Vagina (tissue), 2 donors: ENCODE measurements around the gene GAS1. TPM values are rescaled to one million over a fixed set of nuclear protein-coding genes. Genes with fewer than 3 reads are reported as not detected.

ENCODE experiments used
- DNase-seq, 2 donors: peaks; one replicate each; pipeline ENCODE4 v3.0.0-alpha.2; 2017; ENCODE audit errors: extremely low spot score in 2 of 2
- H3K27ac ChIP-seq: fragments of 200-600 bp; sonication (generic); one replicate; pipeline ENCODE4 v1.5.1; 2019
- H3K27me3 ChIP-seq: fragments of 200-600 bp; sonication (generic); one replicate; pipeline ENCODE4 v1.5.1; 2019
- H3K36me3 ChIP-seq, 2 donors: fragments of 200-600 bp; sonication (generic); one replicate each; pipeline ENCODE4 v1.5.1; 2017 to 2019
- H3K4me1 ChIP-seq: fragments of 200-600 bp; sonication (generic); one replicate; pipeline ENCODE4 v1.5.1; 2019
- H3K4me3 ChIP-seq, 2 donors: fragments of 200-600 bp; sonication (generic); 1 replicate in 1 of 2; 2 replicates in 1 of 2; pipeline ENCODE4 v1.5.1; 2016 to 2019
- H3K9me3 ChIP-seq: fragments of 200-600 bp; sonication (generic); one replicate; pipeline ENCODE4 v1.5.1; 2019
- POLR2A ChIP-seq, 2 donors: fragments of 450-650 bp; IDR thresholded peaks; one replicate each; pipeline ENCODE4 v1.6.1; 2017; ENCODE audit warnings: antibody characterized with exemption in 2 of 2, mild to moderate bottlenecking in 2 of 2, moderate library complexity in 2 of 2
- POLR2AphosphoS5 ChIP-seq, 2 donors: sonication (generic); formaldehyde crosslinking; IDR thresholded peaks; one replicate each; pipeline ENCODE4 v1.9.0; 2017; ENCODE audit warnings: antibody characterized with exemption in 2 of 2, mild to moderate bottlenecking in 2 of 2, low read depth in 1 of 2; ENCODE audit not compliant: insufficient read depth in 1 of 2
- intact Hi-C: fragments of 100-400 bp; cut with DNase I; formaldehyde crosslinking; loops from one replicate; pipeline ENCODE4 v1.15.1; 2023
- total RNA-seq: library from RNA; depleted of rRNA; stranded (reverse); fragments of >200 nt; gene quantifications from one replicate; pipeline ENCODE4 v1.2.3, GENCODE V29; 2016
- TF ChIP-seq, protein P1 (sequence below), 3 experiments: fragments of 450-650 bp in 2 of 3; fragments of 200-600 bp in 1 of 3; sonication (generic) in 1 of 3; IDR thresholded peaks; one replicate each; pipeline ENCODE4 v1.5.1; 2017 to 2019; ENCODE audit warnings: antibody characterized with exemption in 3 of 3, mild to moderate bottlenecking in 2 of 3, moderate library complexity in 2 of 3

Gene GAS1
- total RNA-seq, 1 donor from 2014 or later: 163 TPM

GRCh38 chr9:86938780-86939179, 8.5 kb downstream of the GAS1 start:
- no peak overlapping the region for H3K4me3 ChIP-seq
- DNase-seq: no peak
- H3K9me3 ChIP-seq: no peaks in the 10 kb centered on the region
- H3K4me1 ChIP-seq: no peaks in the 10 kb centered on the region
- no peak for TF ChIP-seq POLR2A (IDR thresholded peaks at IDR 0.05)
- TF ChIP-seq POLR2AphosphoS5 (IDR thresholded peaks at IDR 0.05; ENCODE audit: insufficient read depth in 1 of 2, low read depth in 1 of 2): no peak
- TF ChIP-seq, protein P1, sequence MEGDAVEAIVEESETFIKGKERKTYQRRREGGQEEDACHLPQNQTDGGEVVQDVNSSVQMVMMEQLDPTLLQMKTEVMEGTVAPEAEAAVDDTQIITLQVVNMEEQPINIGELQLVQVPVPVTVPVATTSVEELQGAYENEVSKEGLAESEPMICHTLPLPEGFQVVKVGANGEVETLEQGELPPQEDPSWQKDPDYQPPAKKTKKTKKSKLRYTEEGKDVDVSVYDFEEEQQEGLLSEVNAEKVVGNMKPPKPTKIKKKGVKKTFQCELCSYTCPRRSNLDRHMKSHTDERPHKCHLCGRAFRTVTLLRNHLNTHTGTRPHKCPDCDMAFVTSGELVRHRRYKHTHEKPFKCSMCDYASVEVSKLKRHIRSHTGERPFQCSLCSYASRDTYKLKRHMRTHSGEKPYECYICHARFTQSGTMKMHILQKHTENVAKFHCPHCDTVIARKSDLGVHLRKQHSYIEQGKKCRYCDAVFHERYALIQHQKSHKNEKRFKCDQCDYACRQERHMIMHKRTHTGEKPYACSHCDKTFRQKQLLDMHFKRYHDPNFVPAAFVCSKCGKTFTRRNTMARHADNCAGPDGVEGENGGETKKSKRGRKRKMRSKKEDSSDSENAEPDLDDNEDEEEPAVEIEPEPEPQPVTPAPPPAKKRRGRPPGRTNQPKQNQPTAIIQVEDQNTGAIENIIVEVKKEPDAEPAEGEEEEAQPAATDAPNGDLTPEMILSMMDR (IDR thresholded peaks at IDR 0.05): no peak
- H3K36me3 ChIP-seq: no peaks in the 10 kb centered on the region
- intact Hi-C loops: no loop called here
- no peaks in the 10 kb centered on the region for H3K27me3 ChIP-seq
- no peak overlapping the region for H3K27ac ChIP-seq

DNA sequence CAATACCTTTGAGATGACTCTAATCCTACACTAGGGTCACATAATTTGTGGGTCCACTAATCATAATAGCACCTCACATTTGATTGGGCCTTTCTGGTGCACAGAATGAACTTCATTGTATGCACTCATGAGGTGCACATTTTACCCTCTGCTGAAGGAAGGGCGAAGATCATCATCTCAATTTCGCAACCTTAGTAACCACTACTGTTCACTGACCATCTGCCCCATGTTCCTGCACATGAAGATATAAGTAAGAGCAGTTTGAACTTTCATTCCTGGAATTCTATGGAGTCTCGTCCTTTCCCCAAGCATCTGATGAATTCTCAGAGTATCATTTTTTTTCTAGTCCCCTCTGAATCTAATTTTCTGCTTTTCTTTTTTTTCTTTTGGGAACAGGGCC, 21.2 kb downstream of the GAS1 start:
- no peak for DNase-seq
- TF ChIP-seq POLR2AphosphoS5 (IDR thresholded peaks at IDR 0.05; ENCODE audit: insufficient read depth in 1 of 2, low read depth in 1 of 2) (no peak), POLR2A (IDR thresholded peaks at IDR 0.05) (no peak)
- TF ChIP-seq, protein P1 (IDR thresholded peaks at IDR 0.05): no peak
- Histone ChIP-seq H3K27me3 (no peaks in the 10 kb centered on the region), H3K36me3 (no peaks in the 10 kb centered on the region), H3K9me3 (no peaks in the 10 kb centered on the region), H3K4me3 (no peak overlapping the region), H3K4me1 (no peaks in the 10 kb centered on the region), H3K27ac (no peak overlapping the region)
- intact Hi-C loops: no loop called here

GRCh38 chr9:86925686-86926085, 21.6 kb downstream of the GAS1 start:
- Histone ChIP-seq H3K4me3 (no peak overlapping the region), H3K9me3 (no peaks in the 10 kb centered on the region), H3K27me3 (no peaks in the 10 kb centered on the region), H3K27ac (no peak overlapping the region), H3K36me3 (no peaks in the 10 kb centered on the region), H3K4me1 (no peaks in the 10 kb centered on the region)
- TF ChIP-seq, protein P1 (IDR thresholded peaks at IDR 0.05): no peak
- TF ChIP-seq POLR2AphosphoS5 (IDR thresholded peaks at IDR 0.05; ENCODE audit: insufficient read depth in 1 of 2, low read depth in 1 of 2) (no peak), POLR2A (IDR thresholded peaks at IDR 0.05) (no peak)
- intact Hi-C loops: no loop called here
- no peak for DNase-seq

DNA sequence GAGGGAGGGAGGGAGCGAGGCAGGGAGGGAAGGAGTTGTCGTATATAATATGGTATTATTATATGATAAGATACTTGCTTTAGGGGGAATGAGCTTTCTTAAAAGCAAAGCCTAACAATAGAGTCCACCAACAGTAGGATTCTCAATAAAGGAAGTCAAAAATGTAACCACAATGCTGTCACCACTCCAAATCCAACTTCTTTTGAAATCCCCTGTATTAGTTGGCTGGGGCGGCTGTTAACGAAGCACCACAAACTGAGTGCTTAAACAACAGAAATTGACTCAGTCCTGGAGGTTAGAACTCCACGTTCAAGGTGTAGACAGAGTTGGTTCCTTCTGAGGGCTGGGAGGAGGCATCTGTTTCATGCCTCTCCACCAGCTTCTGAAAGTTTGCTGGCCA, 23.1 kb downstream of the GAS1 start:
- TF ChIP-seq, protein P1 (IDR thresholded peaks at IDR 0.05): no peak
- Histone ChIP-seq H3K9me3 (no peaks in the 10 kb centered on the region), H3K27ac (no peak overlapping the region), H3K4me3 (no peak overlapping the region), H3K4me1 (no peaks in the 10 kb centered on the region), H3K27me3 (no peaks in the 10 kb centered on the region), H3K36me3 (no peaks in the 10 kb centered on the region)
- intact Hi-C loops: no loop called here
- no peak for DNase-seq

GRCh38 chr9:86921151-86921923, 26.0 kb downstream of the GAS1 start:
- TF ChIP-seq POLR2AphosphoS5 (IDR thresholded peaks at IDR 0.05; ENCODE audit: insufficient read depth in 1 of 2, low read depth in 1 of 2) (no peak), POLR2A (IDR thresholded peaks at IDR 0.05) (no peak)
- TF ChIP-seq, protein P1 (IDR thresholded peaks at IDR 0.05): no peak
- H3K36me3 ChIP-seq: no peaks in the 10 kb centered on the region
- no peak overlapping the region for H3K4me3 ChIP-seq
- H3K4me1 ChIP-seq: no peaks in the 10 kb centered on the region
- no peaks in the 10 kb centered on the region for H3K9me3 ChIP-seq
- no peak overlapping the region for H3K27ac ChIP-seq
- H3K27me3 ChIP-seq: no peaks in the 10 kb centered on the region
- no peak for DNase-seq
- intact Hi-C loops: no loop called here
